A549 (cell line): Measurements from ENCODE around the gene DHRS12.

ENCODE experiments used
- CEBPB ChIP-seq, 2 experiments: fragments of >200 bp in 1 of 2; sonication (Bioruptor Twin) in 1 of 2; formaldehyde crosslinking in 1 of 2; IDR thresholded peaks; 2 replicates each; pipeline ENCODE4 v1.6.1; 2012 to 2016
- CHD2 ChIP-seq: fragments of 150-350 bp; IDR thresholded peaks from 2 replicates; pipeline ENCODE4 v1.6.1; 2014; ENCODE audit warnings: low read length; ENCODE audit not compliant: partially characterized antibody
- EP300 ChIP-seq, 2 experiments: fragments of >200 bp; sonication (Bioruptor Twin); formaldehyde crosslinking; IDR thresholded peaks; 2 replicates in 1 of 2; 3 replicates in 1 of 2; pipeline ENCODE4 v1.6.1; 2016 to 2017
- JUN ChIP-seq, 2 experiments: fragments of >200 bp; sonication (Bioruptor Twin); formaldehyde crosslinking; IDR thresholded peaks; 2 replicates in 1 of 2; 3 replicates in 1 of 2; pipeline ENCODE4 v1.6.1; 2016 to 2017
- POLR2A ChIP-seq: IDR thresholded peaks from 2 replicates; pipeline ENCODE4 v1.6.1; 2012; ENCODE audit warnings: mild to moderate bottlenecking, low read length
- RAD21 ChIP-seq, 2 experiments: fragments of >200 bp in 1 of 2; sonication (Bioruptor Twin) in 1 of 2; formaldehyde crosslinking in 1 of 2; IDR thresholded peaks in 1 of 2; conservative IDR thresholded peaks in 1 of 2; 2 replicates in 1 of 2; 3 replicates in 1 of 2; pipeline ENCODE4 v1.6.1; 2012 to 2018; ENCODE audit warnings: inconsistent platforms in 1 of 2
- ZC3H11A ChIP-seq: fragments of 450-650 bp; IDR thresholded peaks from 2 replicates; pipeline ENCODE4 v1.6.1; 2014; ENCODE audit warnings: antibody characterized with exemption, mild to moderate bottlenecking
- TF ChIP-seq, protein P1 (sequence below): fragments of 150-350 bp; IDR thresholded peaks from 2 replicates; pipeline ENCODE4 v1.6.1; 2014; ENCODE audit warnings: low read depth, mild to moderate bottlenecking, low read length

DNA sequence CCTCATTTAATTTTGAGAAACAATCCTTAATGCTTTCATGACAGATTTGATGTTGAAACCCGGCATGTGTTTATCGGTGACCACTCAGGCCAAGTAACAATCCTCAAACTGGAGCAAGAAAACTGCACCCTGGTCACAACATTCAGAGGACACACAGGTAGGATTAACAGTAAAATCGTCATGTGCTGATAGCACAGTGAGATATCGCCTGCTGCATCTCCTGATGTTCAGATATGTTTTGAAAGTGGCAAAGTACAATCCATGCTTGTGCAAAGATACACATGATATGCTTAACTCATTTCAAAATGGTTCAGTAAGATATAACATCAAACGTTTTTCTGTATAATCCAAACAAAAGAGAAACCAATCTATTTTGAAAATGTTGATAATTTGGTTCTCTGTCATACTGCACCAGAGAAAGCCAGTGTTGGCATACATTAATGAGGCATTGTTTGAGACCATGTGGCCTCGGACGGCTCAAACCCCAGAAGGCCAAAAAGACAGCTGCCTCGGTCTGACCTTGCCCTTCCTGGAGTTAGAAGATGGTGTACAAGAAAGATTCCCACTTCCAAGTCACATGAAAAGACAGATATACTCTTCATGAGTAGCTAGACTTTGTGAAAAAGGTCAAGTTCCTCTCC lies 76.2 kb downstream of the DHRS12 start:
- no peak for TF ChIP-seq RAD21 (conservative IDR thresholded peaks at IDR 0.05 in 1 of 2, IDR thresholded peaks at IDR 0.05 in 1 of 2)
- no peak for TF ChIP-seq CEBPB (IDR thresholded peaks at IDR 0.05)
- TF ChIP-seq JUN (IDR thresholded peaks at IDR 0.05): no peak
- no peak for TF ChIP-seq ZC3H11A
- TF ChIP-seq, protein P1, sequence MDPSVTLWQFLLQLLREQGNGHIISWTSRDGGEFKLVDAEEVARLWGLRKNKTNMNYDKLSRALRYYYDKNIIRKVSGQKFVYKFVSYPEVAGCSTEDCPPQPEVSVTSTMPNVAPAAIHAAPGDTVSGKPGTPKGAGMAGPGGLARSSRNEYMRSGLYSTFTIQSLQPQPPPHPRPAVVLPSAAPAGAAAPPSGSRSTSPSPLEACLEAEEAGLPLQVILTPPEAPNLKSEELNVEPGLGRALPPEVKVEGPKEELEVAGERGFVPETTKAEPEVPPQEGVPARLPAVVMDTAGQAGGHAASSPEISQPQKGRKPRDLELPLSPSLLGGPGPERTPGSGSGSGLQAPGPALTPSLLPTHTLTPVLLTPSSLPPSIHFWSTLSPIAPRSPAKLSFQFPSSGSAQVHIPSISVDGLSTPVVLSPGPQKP: no peak
- TF ChIP-seq POLR2A: no peak
- no peak for TF ChIP-seq CHD2
- no peak for TF ChIP-seq EP300 (IDR thresholded peaks at IDR 0.05)
